Upper lobe of left lung (tissue), 6 donors: Measurements from ENCODE around the gene SLIT1. TPM values are rescaled to one million over a fixed set of nuclear protein-coding genes. Genes with fewer than 3 reads are reported as not detected.

Experiments
- ATAC-seq, 2 donors: fragments of 200-7000 bp; cut with Tn5 transposase; one replicate each; pipeline ENCODE4 v1.9.1; 2022; ENCODE audit warnings: mild to moderate bottlenecking in 2 of 2, moderate library complexity in 2 of 2; ENCODE audit not compliant: low FRiP score in 2 of 2
- DNase-seq, 2 donors: peaks; one replicate each; pipeline ENCODE4 v3.0.0-alpha.2; 2019 to 2020
- H3K27ac ChIP-seq, 4 donors: fragments of 200-600 bp; sonication (generic); one replicate each; pipeline ENCODE4 v1.5.1; 2016 to 2019
- H3K27me3 ChIP-seq, 4 donors: fragments of 200-600 bp; sonication (generic); one replicate each; pipeline ENCODE4 v1.5.1; 2017 to 2019
- H3K36me3 ChIP-seq, 4 donors: fragments of 200-600 bp; sonication (generic); one replicate each; pipeline ENCODE4 v1.5.1; 2016 to 2019
- H3K4me1 ChIP-seq, 4 donors: fragments of 200-600 bp; sonication (generic); one replicate each; pipeline ENCODE4 v1.5.1; 2018 to 2019
- H3K4me3 ChIP-seq, 4 donors: fragments of 200-600 bp; sonication (generic); one replicate each; pipeline ENCODE4 v1.5.1; 2017 to 2019; ENCODE audit warnings: mild to moderate bottlenecking in 2 of 4, moderate library complexity in 1 of 4
- H3K9me3 ChIP-seq, 4 donors: fragments of 200-600 bp; sonication (generic); one replicate each; pipeline ENCODE4 v1.5.1; 2018 to 2019
- EP300 ChIP-seq, 4 donors: sonication (generic); formaldehyde crosslinking; IDR thresholded peaks; one replicate each; pipeline ENCODE4 v1.5.1; 2017; ENCODE audit warnings: antibody characterized with exemption in 4 of 4, control low read depth in 2 of 4
- POLR2A ChIP-seq, 4 donors: fragments of 450-650 bp; IDR thresholded peaks; one replicate each; pipeline ENCODE4 v1.5.1; 2016 to 2017; ENCODE audit warnings: antibody characterized with exemption in 4 of 4, mild to moderate bottlenecking in 2 of 4
- POLR2AphosphoS5 ChIP-seq, 2 donors: sonication (generic); formaldehyde crosslinking; IDR thresholded peaks; one replicate each; pipeline ENCODE4 v1.5.1; 2017; ENCODE audit warnings: antibody characterized with exemption in 2 of 2
- WGBS, 2 donors: methylation state at CpG; one replicate each; pipeline ENCODE4 v1.1.5; 2017 to 2018; 5-methylcytosine and 5-hydroxymethylcytosine counted together
- total RNA-seq, 6 donors: library from RNA; depleted of rRNA in 4 of 6; stranded (reverse); fragments of >200 nt in 4 of 6; gene quantifications; one replicate each; pipeline versions ENCODE4 v1.1.0 to v1.2.1, GENCODE V29; 2016 to 2021
- TF ChIP-seq, protein P1 (sequence below), 6 experiments: fragments of 450-650 bp in 4 of 6; fragments of 200-600 bp in 2 of 6; sonication (generic) in 2 of 6; IDR thresholded peaks; one replicate each; pipeline ENCODE4 v1.5.1; 2016 to 2019; ENCODE audit warnings: antibody characterized with exemption in 6 of 6
- donor health status: DM: no; HTN: no; CAD: no; lungs with moderate emphysema.
- donor health status: DM: no; HTN: yes; CAD: no; lungs with severe emphysema.

SLIT1 gene
- total RNA-seq, 6 donors from 2014 or later = 0.30 to 1.6 (median 0.54) TPM; not detected in 1

DNA sequence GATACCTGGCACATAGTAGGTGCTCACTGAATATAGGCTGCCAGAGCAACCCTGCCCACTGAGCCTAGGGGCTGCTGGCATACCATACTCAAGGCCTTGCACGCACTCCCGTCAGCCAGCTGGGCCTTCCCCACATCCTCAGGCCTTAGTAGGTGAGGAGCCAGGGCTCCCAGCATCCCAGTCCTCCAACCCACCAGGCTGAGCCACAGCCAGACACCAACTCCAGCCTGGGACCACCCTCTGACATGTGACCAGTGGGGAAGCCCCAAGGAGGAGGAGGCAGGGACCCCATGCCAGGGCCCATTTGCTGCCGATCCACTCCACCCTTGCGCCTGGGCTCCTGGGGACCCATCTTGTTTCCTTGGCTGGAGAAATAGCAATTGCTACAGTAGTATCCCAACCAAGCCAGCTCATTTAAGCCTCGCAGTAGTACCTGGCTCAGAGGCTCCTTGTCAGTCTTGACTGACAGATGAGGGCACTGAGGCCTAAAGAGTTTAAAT lies 11.4 kb downstream of the SLIT1 start:
- 97 to 100% methylated on average over 2 to 5 of the region's 5 CpGs for WGBS, 2 donors
- Histone ChIP-seq H3K36me3 (no peaks in the 10 kb centered on the region), H3K4me1 (no peaks in the 10 kb centered on the region), H3K27me3 (no peaks in the 10 kb centered on the region), H3K27ac (no peak overlapping the region), H3K9me3 (no peaks in the 10 kb centered on the region), H3K4me3 (no peak overlapping the region)
- TF ChIP-seq, protein P1, sequence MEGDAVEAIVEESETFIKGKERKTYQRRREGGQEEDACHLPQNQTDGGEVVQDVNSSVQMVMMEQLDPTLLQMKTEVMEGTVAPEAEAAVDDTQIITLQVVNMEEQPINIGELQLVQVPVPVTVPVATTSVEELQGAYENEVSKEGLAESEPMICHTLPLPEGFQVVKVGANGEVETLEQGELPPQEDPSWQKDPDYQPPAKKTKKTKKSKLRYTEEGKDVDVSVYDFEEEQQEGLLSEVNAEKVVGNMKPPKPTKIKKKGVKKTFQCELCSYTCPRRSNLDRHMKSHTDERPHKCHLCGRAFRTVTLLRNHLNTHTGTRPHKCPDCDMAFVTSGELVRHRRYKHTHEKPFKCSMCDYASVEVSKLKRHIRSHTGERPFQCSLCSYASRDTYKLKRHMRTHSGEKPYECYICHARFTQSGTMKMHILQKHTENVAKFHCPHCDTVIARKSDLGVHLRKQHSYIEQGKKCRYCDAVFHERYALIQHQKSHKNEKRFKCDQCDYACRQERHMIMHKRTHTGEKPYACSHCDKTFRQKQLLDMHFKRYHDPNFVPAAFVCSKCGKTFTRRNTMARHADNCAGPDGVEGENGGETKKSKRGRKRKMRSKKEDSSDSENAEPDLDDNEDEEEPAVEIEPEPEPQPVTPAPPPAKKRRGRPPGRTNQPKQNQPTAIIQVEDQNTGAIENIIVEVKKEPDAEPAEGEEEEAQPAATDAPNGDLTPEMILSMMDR (IDR thresholded peaks at IDR 0.05) = no peak
- TF ChIP-seq EP300 (IDR thresholded peaks at IDR 0.05) (no peak), POLR2A (IDR thresholded peaks at IDR 0.05) (no peak), POLR2AphosphoS5 (IDR thresholded peaks at IDR 0.05) (no peak)
- DNase-seq (no peak), ATAC-seq (no peak)

DNA sequence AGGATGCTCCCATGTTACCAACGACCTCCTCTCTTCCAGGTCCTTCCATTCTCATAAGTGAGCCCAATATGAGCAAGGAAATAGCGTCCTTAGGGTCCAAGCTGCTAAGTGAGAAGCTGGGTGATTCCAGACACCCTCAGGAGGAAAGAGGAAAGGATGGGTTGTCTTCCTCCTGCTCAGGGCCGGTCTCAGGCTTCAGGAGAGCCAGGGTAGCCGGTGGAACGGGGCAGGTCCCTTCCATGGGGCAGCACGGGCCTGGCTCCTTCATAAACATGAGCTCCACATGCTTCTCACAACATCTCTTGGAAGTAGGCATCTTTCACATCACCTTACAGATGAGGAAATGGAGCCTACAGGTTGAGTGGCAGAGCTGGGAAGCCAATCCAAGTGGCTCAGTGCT lies 12.7 kb downstream of the SLIT1 start:
- Histone ChIP-seq H3K4me1 (no peaks in the 10 kb centered on the region), H3K4me3 (no peak overlapping the region), H3K27me3 (no peaks in the 10 kb centered on the region), H3K9me3 (no peaks in the 10 kb centered on the region), H3K27ac (no peak overlapping the region), H3K36me3 (no peaks in the 10 kb centered on the region)
- TF ChIP-seq, protein P1 (IDR thresholded peaks at IDR 0.05) = no peak
- TF ChIP-seq POLR2AphosphoS5 (IDR thresholded peaks at IDR 0.05) (no peak), EP300 (IDR thresholded peaks at IDR 0.05) (no peak), POLR2A (IDR thresholded peaks at IDR 0.05) (no peak)
- DNase-seq = no peak
- no peak for ATAC-seq
- WGBS, 2 donors = 68 to 85% methylated on average over 6 of the region's 6 CpGs

DNA sequence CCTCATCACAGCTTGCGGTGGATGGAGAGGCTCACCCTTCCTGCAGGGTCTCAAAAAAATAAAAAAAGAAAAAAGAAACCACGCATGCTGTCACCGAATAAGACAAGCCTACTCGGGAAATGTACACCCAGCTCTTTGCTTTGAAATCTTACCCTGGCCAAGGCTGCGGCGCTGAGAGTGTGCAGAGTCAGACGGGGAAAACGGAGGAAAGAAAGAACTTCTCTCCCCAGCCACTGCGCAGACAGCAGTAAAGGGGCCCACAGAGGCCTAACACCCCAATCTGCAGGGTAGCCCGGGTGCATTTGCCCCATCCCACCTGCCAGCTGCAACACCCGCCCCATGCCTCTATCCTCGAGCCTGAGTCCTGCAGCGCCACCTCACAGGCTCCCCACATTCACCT lies 14.8 kb downstream of the SLIT1 start:
- no peak for DNase-seq
- TF ChIP-seq POLR2AphosphoS5 (IDR thresholded peaks at IDR 0.05) (no peak), POLR2A (IDR thresholded peaks at IDR 0.05) (no peak), EP300 (IDR thresholded peaks at IDR 0.05) (no peak)
- TF ChIP-seq, protein P1 (IDR thresholded peaks at IDR 0.05) = no peak
- no peaks in the 10 kb centered on the region for H3K9me3 ChIP-seq
- ATAC-seq = no peak
- WGBS, 2 donors = 36 to 44% methylated on average over 13 of the region's 13 CpGs
- H3K4me1 ChIP-seq = no peaks in the 10 kb centered on the region
- no peaks in the 10 kb centered on the region for H3K27me3 ChIP-seq
- H3K4me3 ChIP-seq = no peak overlapping the region
- no peaks in the 10 kb centered on the region for H3K36me3 ChIP-seq
- H3K27ac ChIP-seq = no peak overlapping the region

- Histone ChIP-seq H3K4me3 (no peak overlapping the region), H3K27ac (no peak overlapping the region), H3K4me1 (no peaks in the 10 kb centered on the region), H3K27me3 (no peaks in the 10 kb centered on the region), H3K9me3 (no peaks in the 10 kb centered on the region), H3K36me3 (no peaks in the 10 kb centered on the region)
- TF ChIP-seq EP300 (IDR thresholded peaks at IDR 0.05) = no peak
- TF ChIP-seq POLR2A (IDR thresholded peaks at IDR 0.05) = no peak
- no peak for TF ChIP-seq POLR2AphosphoS5 (IDR thresholded peaks at IDR 0.05)
- TF ChIP-seq, protein P1 (IDR thresholded peaks at IDR 0.05) = no peak
- ATAC-seq (no peak), DNase-seq (peak in 1 of 2 donors; percentile 62)
- WGBS, 2 donors = 67 to 72% methylated on average over 14 of the region's 14 CpGs
These were observed 15.7 kb downstream of the SLIT1 start for GRCh38 chr10:97169911-97170693.

DNA sequence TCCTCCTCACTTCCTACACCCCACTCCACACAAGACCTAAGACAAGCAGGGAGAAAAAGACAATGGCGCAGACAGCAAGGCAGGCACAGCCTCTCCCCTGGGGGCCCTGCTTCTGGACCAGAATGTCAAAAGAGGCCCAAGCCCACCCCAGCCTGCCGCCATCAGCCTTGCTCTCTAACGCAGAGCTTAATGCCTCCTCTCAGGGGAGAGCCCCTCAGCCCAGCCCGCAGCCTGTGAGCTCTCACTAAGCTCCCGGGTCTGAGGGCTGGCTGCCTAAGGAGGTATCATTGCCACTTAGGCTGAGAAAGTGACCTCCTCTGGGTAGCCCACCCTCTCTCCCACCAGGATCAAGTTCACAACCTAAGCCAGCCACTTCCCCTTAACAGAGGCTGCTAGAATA lies 16.7 kb downstream of the SLIT1 start:
- Histone ChIP-seq H3K4me3 (no peak overlapping the region), H3K27ac (no peak overlapping the region), H3K27me3 (no peaks in the 10 kb centered on the region), H3K4me1 (no peaks in the 10 kb centered on the region), H3K36me3 (no peaks in the 10 kb centered on the region), H3K9me3 (no peaks in the 10 kb centered on the region)
- TF ChIP-seq EP300 (IDR thresholded peaks at IDR 0.05) (no peak), POLR2A (IDR thresholded peaks at IDR 0.05) (no peak), POLR2AphosphoS5 (IDR thresholded peaks at IDR 0.05) (no peak)
- TF ChIP-seq, protein P1 (IDR thresholded peaks at IDR 0.05) = no peak
- ATAC-seq (no peak), DNase-seq (no peak)
- 71 to 100% methylated on average over 1 to 5 of the region's 5 CpGs for WGBS, 2 donors
